ENCODE results near the gene GIT1. TPM values are rescaled to one million over a fixed set of nuclear protein-coding genes. Genes with fewer than 3 reads are reported as not detected.

Gene GIT1
- total and polyA plus RNA-seq, 2 donors (not counting 1 experiment from before 2014, with no cell fraction given): 12.4 to 20.1 TPM

DNA sequence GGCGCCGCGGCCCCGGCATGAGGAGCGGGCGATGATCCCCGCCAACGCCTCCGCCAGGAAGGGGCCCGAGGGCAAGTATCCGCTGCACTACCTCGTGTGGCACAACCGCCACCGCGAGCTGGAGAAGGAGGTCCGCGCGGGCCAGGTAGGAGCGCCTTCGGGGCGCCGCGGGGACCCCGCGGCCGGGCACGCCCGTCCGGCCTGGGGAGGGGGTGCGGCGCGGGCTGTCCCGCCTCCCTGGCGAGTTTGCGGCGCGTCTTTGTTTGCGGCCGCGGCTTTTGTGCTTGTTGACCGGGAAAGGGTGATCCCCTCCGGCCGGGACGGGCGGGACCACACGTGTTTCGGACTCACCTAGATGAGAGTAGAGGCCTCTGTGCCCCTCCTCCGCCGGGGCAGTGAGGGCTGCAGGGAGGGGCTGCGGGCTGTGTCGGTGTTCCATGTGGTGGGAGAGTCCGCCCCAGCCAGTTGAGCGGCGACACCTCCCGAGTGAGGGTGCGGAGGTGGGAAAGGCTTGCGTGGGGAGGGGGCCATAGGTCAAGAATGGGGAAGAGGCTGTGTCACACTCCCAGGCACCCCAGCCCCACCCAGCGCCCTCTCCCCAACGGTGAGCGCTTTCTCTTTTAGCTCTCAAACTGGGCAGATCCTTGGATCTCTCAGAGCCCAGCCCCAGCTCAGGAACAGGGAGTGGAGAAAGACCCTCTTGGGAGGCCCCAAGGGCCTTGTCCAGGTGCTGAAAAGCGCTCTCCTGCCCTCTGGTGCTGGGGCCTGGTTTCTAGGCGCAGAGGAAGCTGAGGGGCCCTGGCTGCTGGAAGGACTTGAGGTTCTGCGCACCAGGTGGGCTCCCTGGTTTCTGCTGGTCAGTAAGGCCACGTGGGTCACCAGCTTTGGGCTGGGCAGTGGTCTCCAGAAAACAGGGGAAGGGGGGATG, 4.4 kb upstream of the GIT1 start:
- Histone ChIP-seq H3K79me2 (ENCODE audit: control insufficient read depth, insufficient read depth, low read length) (peaks cover under 1% of the 10 kb centered on the region), H3K27me3 (ENCODE audit: control insufficient read depth, insufficient read depth, low read length) (no peaks in the 10 kb centered on the region), H4K20me1 (ENCODE audit: control insufficient read depth, extremely low read depth, insufficient read depth, low read length) (no peaks in the 10 kb centered on the region), H3K27ac (ENCODE audit: insufficient read depth, low read length) (no peak overlapping the region), H3K4me3 (replicated peaks in 1 of 4; ENCODE audit: control extremely low read depth in 1 of 4, insufficient read depth in 1 of 4, low read depth in 3 of 4, low read length in 4 of 4) (peak overlapping the region; percentile 50 to 62 (median 56)), H3K9ac (ENCODE audit: insufficient read depth, low read length) (peak overlapping the region; percentile 28), H3K9me3 (ENCODE audit: control insufficient read depth, insufficient read depth, low read depth, low read length) (no peaks in the 10 kb centered on the region), H3K36me3 (ENCODE audit: control insufficient read depth, insufficient read depth, low read length) (no peaks in the 10 kb centered on the region), H3K4me1 (ENCODE audit: control insufficient read depth, extremely low read depth, insufficient read depth, low read length) (peaks cover 17% of the 10 kb centered on the region), H2AFZ (ENCODE audit: low read length) (no peak overlapping the region), H3K4me2 (ENCODE audit: extremely low read depth, insufficient read depth, low read length) (peak overlapping the region; percentile 84)
- TF ChIP-seq EZH2 (IDR thresholded peaks at IDR 0.05; ENCODE audit: low read length, missing control alignments): no peak
- TF ChIP-seq, protein P1, sequence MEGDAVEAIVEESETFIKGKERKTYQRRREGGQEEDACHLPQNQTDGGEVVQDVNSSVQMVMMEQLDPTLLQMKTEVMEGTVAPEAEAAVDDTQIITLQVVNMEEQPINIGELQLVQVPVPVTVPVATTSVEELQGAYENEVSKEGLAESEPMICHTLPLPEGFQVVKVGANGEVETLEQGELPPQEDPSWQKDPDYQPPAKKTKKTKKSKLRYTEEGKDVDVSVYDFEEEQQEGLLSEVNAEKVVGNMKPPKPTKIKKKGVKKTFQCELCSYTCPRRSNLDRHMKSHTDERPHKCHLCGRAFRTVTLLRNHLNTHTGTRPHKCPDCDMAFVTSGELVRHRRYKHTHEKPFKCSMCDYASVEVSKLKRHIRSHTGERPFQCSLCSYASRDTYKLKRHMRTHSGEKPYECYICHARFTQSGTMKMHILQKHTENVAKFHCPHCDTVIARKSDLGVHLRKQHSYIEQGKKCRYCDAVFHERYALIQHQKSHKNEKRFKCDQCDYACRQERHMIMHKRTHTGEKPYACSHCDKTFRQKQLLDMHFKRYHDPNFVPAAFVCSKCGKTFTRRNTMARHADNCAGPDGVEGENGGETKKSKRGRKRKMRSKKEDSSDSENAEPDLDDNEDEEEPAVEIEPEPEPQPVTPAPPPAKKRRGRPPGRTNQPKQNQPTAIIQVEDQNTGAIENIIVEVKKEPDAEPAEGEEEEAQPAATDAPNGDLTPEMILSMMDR (conservative IDR thresholded peaks at IDR 0.05 in 1 of 2, IDR thresholded peaks at IDR 0.05 in 1 of 2; ENCODE audit: low read depth in 1 of 2, low read length in 2 of 2): peak in 1 of 2 donors; percentile 21
- DNase-seq (ENCODE audit: low read depth in 2 of 2): peak in 1 of 2 donors; percentile 23

DNA sequence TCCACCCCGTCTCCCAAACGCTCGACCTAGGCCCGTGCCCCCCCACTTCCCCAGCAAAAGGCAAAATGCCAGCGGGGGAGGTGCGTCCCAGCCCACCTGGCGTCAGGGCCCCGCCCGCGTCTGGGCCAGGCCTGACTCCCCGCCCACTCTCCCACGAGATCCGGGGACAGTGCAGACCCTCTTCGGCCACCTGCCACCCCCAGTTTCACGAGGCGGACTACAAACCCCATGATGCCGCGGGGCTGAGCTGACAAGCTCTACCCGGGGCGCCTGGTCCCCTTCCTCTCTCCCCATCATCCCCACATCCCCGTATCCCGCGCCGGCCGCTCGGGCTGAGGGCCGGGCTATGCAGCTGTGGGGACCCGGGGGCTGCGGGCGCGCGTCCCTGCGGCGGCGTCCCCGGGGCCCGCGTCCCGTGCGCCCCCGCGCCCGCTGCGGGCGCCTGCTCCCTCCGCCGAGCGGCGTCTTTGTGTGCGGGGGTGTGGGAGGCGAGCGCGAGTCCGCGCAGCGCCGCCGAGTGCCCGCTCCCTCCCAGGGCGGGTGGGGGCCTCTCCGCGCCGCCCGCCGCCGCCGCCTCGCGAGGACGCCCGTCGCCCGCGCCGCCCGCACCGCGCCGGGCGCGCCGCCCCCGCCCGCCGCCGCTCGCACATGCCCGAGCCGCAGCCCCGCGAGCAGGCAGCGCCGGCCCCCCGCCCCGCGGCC, 3.6 kb upstream of the GIT1 start, which contains the start of gene ANKRD13B:
TSS of gene ANKRD13B (plus strand) at position 283 of the 702 bp plus-strand sequence. CDS start 490 bp downstream, outside the sequence.
- Histone ChIP-seq H2AFZ (ENCODE audit: low read length) (peak within 1 kb of the TSS; percentile 12), H3K27ac (ENCODE audit: insufficient read depth, low read length) (no peak within 1 kb of the TSS), H3K4me3 (replicated peaks in 1 of 4; ENCODE audit: control extremely low read depth in 1 of 4, insufficient read depth in 1 of 4, low read depth in 3 of 4, low read length in 4 of 4) (peak within 1 kb of the TSS; percentile 50 to 63 (median 57)), H3K27me3 (ENCODE audit: control insufficient read depth, insufficient read depth, low read length) (no peaks in the 10 kb centered on the region), H3K4me1 (ENCODE audit: control insufficient read depth, extremely low read depth, insufficient read depth, low read length) (peaks cover 19% of the 10 kb centered on the region), H3K9ac (ENCODE audit: insufficient read depth, low read length) (peak within 1 kb of the TSS; percentile 28), H4K20me1 (ENCODE audit: control insufficient read depth, extremely low read depth, insufficient read depth, low read length) (no peaks in the 10 kb centered on the region), H3K4me2 (ENCODE audit: extremely low read depth, insufficient read depth, low read length) (peak within 1 kb of the TSS; percentile 84), H3K36me3 (ENCODE audit: control insufficient read depth, insufficient read depth, low read length) (no peaks in the 10 kb centered on the region), H3K9me3 (ENCODE audit: control insufficient read depth, insufficient read depth, low read depth, low read length) (no peaks in the 10 kb centered on the region), H3K79me2 (ENCODE audit: control insufficient read depth, insufficient read depth, low read length) (peaks cover 9% of the 10 kb centered on the region)
- no peak for TF ChIP-seq EZH2 (IDR thresholded peaks at IDR 0.05; ENCODE audit: low read length, missing control alignments)
- TF ChIP-seq, protein P1 (conservative IDR thresholded peaks at IDR 0.05 in 1 of 2, IDR thresholded peaks at IDR 0.05 in 1 of 2; ENCODE audit: low read depth in 1 of 2, low read length in 2 of 2): no peak
- peak in 1 of 2 donors; percentile 24 for DNase-seq (ENCODE audit: low read depth in 2 of 2)

All from fibroblast of lung (primary cell).